HepG2 (cell line): ENCODE data around the gene STN1. TPM values are rescaled to one million over a fixed set of nuclear protein-coding genes. Genes with fewer than 3 reads are reported as not detected.

Source experiments
- ATAC-seq: fragments of 200-7000 bp; cut with Tn5 transposase; 3 replicates; pipeline ENCODE4 v1.9.1; 2020; ENCODE audit warnings: mild to moderate bottlenecking, moderate library complexity
- BruUV-seq: library from RNA; stranded (reverse); fragments of 400-500 nt; replicated peaks from 2 replicates; lab custom pipeline; 2021; lab: Mats Ljungman, UMichigan
- CTCF ChIA-PET: fragments of 300-600 bp; formaldehyde crosslinking; extraction: SDS; loops from one replicate; lab custom pipeline; 2021; ENCODE audit warnings: low total read pairs, inconsistent platforms, low intra/inter-chr PET ratio; lab: Yijun Ruan, JAX
- POLR2A ChIA-PET: fragments of 350-600 bp; sonication (Branson Sonifier 250); formaldehyde crosslinking; loops from one replicate; lab custom pipeline; 2020; ENCODE audit warnings: antibody characterized with exemption, inconsistent platforms; lab: Yijun Ruan, JAX
- DNase-seq: peaks from one replicate; pipeline ENCODE4 v3.0.0-alpha.2; 2015; ENCODE audit warnings: low spot score
- FAIRE-seq: peaks from 3 replicates; lab custom pipeline; 2011; peaks lifted over from hg19 to GRCh38; lab: Jason Lieb, UNC
- H2AFZ ChIP-seq: one replicate; pipeline ENCODE4 v1.6.1; 2011; ENCODE audit warnings: low read length, inconsistent platforms
- H3K27ac ChIP-seq: fragments of 300-600 bp; 3 replicates; pipeline ENCODE4 v1.8.0; 2011; ENCODE audit warnings: mixed run types, mild to moderate bottlenecking, mixed read lengths, low read length, inconsistent platforms; ENCODE audit not compliant: insufficient read depth; ENCODE audit errors: extremely low read length
- H3K27me3 ChIP-seq, 2 experiments: fragments of 200-600 bp in 1 of 2; 2 replicates in 1 of 2; 3 replicates in 1 of 2; pipeline versions ENCODE4 v1.6.0 to v1.8.0; 2011; ENCODE audit warnings: low read length in 2 of 2, mild to moderate bottlenecking in 2 of 2, moderate library complexity in 2 of 2, inconsistent platforms in 1 of 2; ENCODE audit not compliant: insufficient read depth in 2 of 2, control insufficient read depth in 1 of 2
- H3K36me3 ChIP-seq, 2 experiments: fragments of 200-600 bp in 1 of 2; replicated peaks in 1 of 2; 2 replicates in 1 of 2; 3 replicates in 1 of 2; pipeline versions ENCODE4 v1.5.1 to v1.8.0; 2011; ENCODE audit warnings: low read length in 2 of 2, inconsistent platforms in 1 of 2; ENCODE audit not compliant: insufficient read depth in 2 of 2, control insufficient read depth in 1 of 2
- H3K4me1 ChIP-seq: 2 replicates; pipeline ENCODE4 v1.5.1; 2012; ENCODE audit warnings: low read length, inconsistent platforms; ENCODE audit not compliant: insufficient read depth
- H3K4me2 ChIP-seq: 2 replicates; pipeline ENCODE4 v1.6.0; 2011; ENCODE audit warnings: low read depth, low read length, inconsistent platforms
- H3K4me3 ChIP-seq, 3 experiments: fragments of 200-600 bp in 1 of 3; sonication (generic), shearing (Covaris generic) in 1 of 3; replicated peaks in 1 of 3; 2 replicates each; pipeline ENCODE4 v1.5.1; 2011 to 2016; ENCODE audit warnings: low read length in 3 of 3, inconsistent platforms in 2 of 3, low read depth in 2 of 3, mild to moderate bottlenecking in 2 of 3, control low read depth in 1 of 3, mixed read lengths in 1 of 3; ENCODE audit not compliant: insufficient read depth in 1 of 3
- H3K79me2 ChIP-seq: one replicate; pipeline ENCODE4 v1.6.1; 2011; ENCODE audit warnings: low read length, inconsistent platforms; ENCODE audit not compliant: insufficient read depth
- H3K9ac ChIP-seq: 2 replicates; pipeline ENCODE4 v1.6.0; 2011; ENCODE audit warnings: mild to moderate bottlenecking, low read depth, low read length, inconsistent platforms; ENCODE audit not compliant: insufficient read depth
- H3K9me3 ChIP-seq: 2 replicates; pipeline ENCODE4 v1.5.1; 2012; ENCODE audit warnings: mild to moderate bottlenecking, low read length
- H4K20me1 ChIP-seq: 2 replicates; pipeline ENCODE4 v1.6.0; 2011; ENCODE audit warnings: inconsistent platforms, mild to moderate bottlenecking, low read length, moderate library complexity; ENCODE audit not compliant: insufficient read depth
- ATF5 ChIP-seq: sonication (generic); formaldehyde crosslinking; IDR thresholded peaks from 2 replicates; pipeline ENCODE4 v1.4.0; 2020; ENCODE audit warnings: mild to moderate bottlenecking, low read depth, missing genetic modification reagents
- BORCS8-MEF2B ChIP-seq: sonication (generic); formaldehyde crosslinking; IDR thresholded peaks from 2 replicates; pipeline ENCODE4 v1.8.0; 2022; ENCODE audit warnings: mild to moderate bottlenecking, missing genetic modification reagents
- BRF2 ChIP-seq: sonication (generic); formaldehyde crosslinking; IDR thresholded peaks from 2 replicates; pipeline ENCODE4 v1.8.1; 2022; ENCODE audit warnings: mild to moderate bottlenecking, missing genetic modification reagents
- ELF3 ChIP-seq: IDR thresholded peaks from 2 replicates; pipeline ENCODE4 v1.6.1; 2016; ENCODE audit warnings: missing genetic modification reagents, missing compliant biosample characterization
- EZH2 ChIP-seq: conservative IDR thresholded peaks from 2 replicates; pipeline ENCODE4 v1.6.1; 2012; ENCODE audit warnings: mild to moderate bottlenecking, low read depth, low read length, moderate library complexity
- HNRNPH1 ChIP-seq: fragments of 200-400 bp; formaldehyde crosslinking; optimal IDR thresholded peaks from 2 replicates; pipeline ENCODE3; 2017; ENCODE audit warnings: mild to moderate bottlenecking, low read depth, low read length
- LCORL ChIP-seq, 2 experiments: fragments of 450-650 bp in 1 of 2; sonication (generic) in 1 of 2; formaldehyde crosslinking in 1 of 2; IDR thresholded peaks; 2 replicates each; pipeline versions ENCODE4 v1.5.0 to v1.6.1; 2017 to 2020; ENCODE audit warnings: antibody characterized with exemption in 1 of 2, missing genetic modification reagents in 1 of 2
- PBX3 ChIP-seq: sonication (generic); formaldehyde crosslinking; IDR thresholded peaks from 2 replicates; pipeline ENCODE4 v1.8.1; 2023; ENCODE audit warnings: missing genetic modification reagents, inconsistent platforms, borderline replicate concordance
- REL ChIP-seq: sonication (generic); formaldehyde crosslinking; conservative IDR thresholded peaks from 2 replicates; pipeline ENCODE4 v1.8.0; 2022; ENCODE audit warnings: mild to moderate bottlenecking, missing genetic modification reagents, moderate library complexity
- REPIN1 ChIP-seq: sonication (generic); formaldehyde crosslinking; IDR thresholded peaks from 2 replicates; pipeline ENCODE4 v1.8.0; 2022; ENCODE audit warnings: missing genetic modification reagents, low read depth, mild to moderate bottlenecking, borderline replicate concordance
- SMARCE1 ChIP-seq: fragments of 450-650 bp; IDR thresholded peaks from 2 replicates; pipeline ENCODE4 v1.6.1; 2017; ENCODE audit warnings: borderline replicate concordance
- SOX6 ChIP-seq, 2 experiments: fragments of 450-650 bp in 1 of 2; sonication (generic) in 1 of 2; formaldehyde crosslinking in 1 of 2; IDR thresholded peaks; 2 replicates each; pipeline versions ENCODE4 v1.4.0 to v1.6.1; 2017 to 2020; ENCODE audit warnings: antibody characterized with exemption in 1 of 2, mild to moderate bottlenecking in 1 of 2, missing genetic modification reagents in 1 of 2
- SP4 ChIP-seq: sonication (generic); formaldehyde crosslinking; IDR thresholded peaks from 2 replicates; pipeline ENCODE4 v1.8.1; 2023; ENCODE audit warnings: mild to moderate bottlenecking, missing genetic modification reagents
- YEATS2 ChIP-seq: sonication (generic); formaldehyde crosslinking; IDR thresholded peaks from 2 replicates; pipeline ENCODE4 v1.4.0; 2020; ENCODE audit warnings: missing genetic modification reagents, borderline replicate concordance
- ZNF24 ChIP-seq: fragments of 450-650 bp; IDR thresholded peaks from 2 replicates; pipeline ENCODE4 v1.6.1; 2017; ENCODE audit warnings: antibody characterized with exemption, mild to moderate bottlenecking
- ZNF446 ChIP-seq: sonication (generic); formaldehyde crosslinking; IDR thresholded peaks from 2 replicates; pipeline ENCODE4 v1.5.0; 2020; ENCODE audit warnings: mild to moderate bottlenecking, missing genetic modification reagents
- ZNF784 ChIP-seq: sonication (generic); formaldehyde crosslinking; IDR thresholded peaks from 2 replicates; pipeline ENCODE4 v1.5.1; 2020; ENCODE audit warnings: missing genetic modification reagents, mild to moderate bottlenecking, borderline replicate concordance
- WGBS: methylation state at CpG from one replicate; pipeline ENCODE4 v1.1.6; 2017; ENCODE audit warnings: low lambda C conversion rate; 5-methylcytosine and 5-hydroxymethylcytosine counted together
- in situ Hi-C: cut with HindIII; loops from 2 replicates; pipeline ENCODE4 v1.10.0; 2017; ENCODE audit warnings: low pct_unique_long_range_greater_than_20kb; ENCODE audit not compliant: extremely low pct_ligation_motif_present
- intact Hi-C: fragments of 100-400 bp; cut with micrococcal nuclease; formaldehyde crosslinking; loops from one replicate; pipeline ENCODE4 v1.10.0; 2022; ENCODE audit not compliant: unreplicated experiment
- polyA plus RNA-seq, 8 experiments: library from polyadenylated mRNA; depleted of rRNA in 3 of 8; stranded (reverse) in 7 of 8; unstranded in 1 of 8; fragments of >200 nt; fragmentation: Illumina TruSeq in 4 of 8; extraction: Trizol in 4 of 8; gene quantifications; 2 replicates each; pipeline versions ENCODE4 v1.2.1 to v1.2.3, GENCODE V29; 2011 to 2016; ENCODE audit warnings: low read depth in 4 of 8, missing spikeins in 1 of 8, mixed read lengths in 1 of 8; ENCODE audit not compliant: insufficient read depth in 1 of 8
- total RNA-seq, 5 experiments: library from RNA; depleted of rRNA; stranded (reverse); fragments of >200 nt; fragmentation: Illumina TruSeq; extraction: Trizol; gene quantifications; 2 replicates each; pipeline ENCODE4 v1.2.3, GENCODE V29; 2016; ENCODE audit warnings: low read depth in 1 of 5

Gene STN1
- total and polyA plus RNA-seq, 2 of the 13 experiments (the other 11 are each of a cell fraction or from before 2014, with no cell fraction given) = 17.6 to 22.7 TPM

GRCh38 chr10:103856797-103857170 is 61.2 kb downstream of the STN1 start (continued):
- TF ChIP-seq BRF2 (CRISPR knock-in tag) = no peak
- 0 out of 2 replicates have a peak, but pooled peaks have one; percentile 37 for TF ChIP-seq LCORL (IDR thresholded peaks at IDR 0.05)
- no peak for TF ChIP-seq LCORL (CRISPR knock-in tag; IDR thresholded peaks at IDR 0.05)
- TF ChIP-seq, all 625 proteins: peak for 3

- CTCF ChIA-PET = interaction anchor here (1.5 kb wide), 1 partner anchor 142 kb away, joined by 5 read pairs; no protein-coding TSS in a partner anchor
- peak overlapping the region; percentile 87 to 93 (median 92) for H3K4me3 ChIP-seq
- H3K4me2 ChIP-seq = peak overlapping the region; percentile 86
- peaks cover 62% of the 10 kb centered on the region for H3K4me1 ChIP-seq
- peaks cover 39% of the 10 kb centered on the region for H3K79me2 ChIP-seq
- peak overlapping the region; percentile 76 for H3K27ac ChIP-seq
- no peak overlapping the region for H2AFZ ChIP-seq
- peak; percentile 52 for DNase-seq
- peak; percentile 72 for ATAC-seq
- in situ Hi-C loops (loop anchor here (5.0 kb wide), 2 partner anchors 64 to 144 kb away; no protein-coding TSS in a partner anchor), intact Hi-C loops (loop anchor here (1.0 kb wide), 1 partner anchor 97 kb away; no protein-coding TSS in a partner anchor)
- no peak for FAIRE-seq
- H4K20me1 ChIP-seq = peaks cover 19% of the 10 kb centered on the region
- H3K9ac ChIP-seq = peak overlapping the region; percentile 68
- WGBS = 4% methylated on average over 25 of the region's 34 CpGs
- BruUV-seq = TSS peak; percentile 70
- H3K27me3 ChIP-seq = no peaks in the 10 kb centered on the region; a peak in 1 of 5 replicates
- POLR2A ChIA-PET = interaction anchor here (0.9 to 6.8 kb wide), 11 partner anchors 8 to 197 kb away, joined by 3 to 107 read pairs (median 6); no protein-coding TSS in a partner anchor
- H3K36me3 ChIP-seq = peaks cover 4 to 14% of the 10 kb centered on the region in 2 experiments; a peak in 3 of 5 replicates
- no peaks in the 10 kb centered on the region for H3K9me3 ChIP-seq
- TF ChIP-seq SOX6 (IDR thresholded peaks at IDR 0.05) (no peak), SOX6 (CRISPR knock-in tag; IDR thresholded peaks at IDR 0.05) (peak; percentile 82), PBX3 (no peak), REL (CRISPR knock-in tag) (no peak), ZNF784 (no peak), ATF5 (CRISPR knock-in tag) (no peak), HNRNPH1 (no peak), SMARCE1 (no peak), BORCS8-MEF2B (CRISPR knock-in tag) (no peak), ZNF24 (no peak), YEATS2 (0 out of 2 replicates have a peak, but pooled peaks have one; percentile 17), REPIN1 (CRISPR knock-in tag) (no peak), ZNF446 (no peak), EZH2 (no peak), ELF3 (CRISPR knock-in tag) (peak; percentile 72), SP4 (CRISPR knock-in tag) (no peak)
Observed at GRCh38 chr10:103855852-103856796, 61.9 kb downstream of the STN1 start.
